SKM-1 treated with dmso at 0.1 percent for 144 hours (cell line): ENCODE results near the gene AQR.
"Not testable (repeated sequence)": the region's sequence is repeated elsewhere in the genome, so short reads cannot be mapped to it uniquely, and the experiment has no call there.

Experiments
- DNase-seq: peaks from one replicate; lab custom pipeline; 2025; ENCODE audit not compliant: unreplicated experiment; lab: John Stamatoyannopoulos, UW

Gene AQR

DNA sequence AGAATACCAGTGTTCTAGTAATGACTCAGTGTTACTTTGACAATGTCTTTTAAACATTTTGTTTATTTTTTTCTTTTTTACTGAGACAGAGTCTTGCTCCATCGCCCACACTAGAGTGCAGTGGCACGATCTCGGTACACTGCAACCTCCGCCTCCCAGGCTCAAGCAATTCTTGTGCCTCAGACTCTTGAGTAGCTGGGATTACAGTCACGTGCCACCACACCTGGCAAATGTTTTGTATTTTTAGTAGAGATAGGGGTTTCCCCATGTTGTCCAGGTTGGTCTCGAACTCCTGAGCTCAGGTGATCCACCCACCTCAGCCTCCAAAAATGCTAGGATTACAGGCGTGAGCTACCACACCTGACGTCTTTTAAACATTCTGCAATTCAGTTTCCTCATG, 15.7 kb downstream of the AQR start:
- DNase-seq = no peak

GRCh38 chr15:34952481-34952880, 17.1 kb downstream of the AQR start:
- DNase-seq = no peak

DNA sequence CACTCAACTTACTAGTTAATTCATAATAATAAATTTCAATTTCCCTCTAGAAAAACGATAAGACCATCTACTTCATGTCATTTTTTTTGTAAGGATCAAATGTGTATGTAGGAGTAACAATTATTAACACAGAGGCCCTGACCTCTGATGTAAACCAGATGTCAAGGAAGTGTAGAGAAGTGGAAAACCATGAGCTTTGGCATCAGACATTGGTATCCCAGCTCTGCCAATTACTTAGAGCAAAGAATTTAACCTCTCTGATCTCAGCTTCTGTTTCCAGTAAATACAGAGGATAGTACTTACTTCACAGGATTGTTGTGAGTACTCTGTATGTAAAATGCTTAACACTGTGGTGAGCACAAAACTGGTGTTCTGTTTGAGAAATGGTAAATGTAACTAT, 17.5 kb downstream of the AQR start:
- no peak for DNase-seq

DNA sequence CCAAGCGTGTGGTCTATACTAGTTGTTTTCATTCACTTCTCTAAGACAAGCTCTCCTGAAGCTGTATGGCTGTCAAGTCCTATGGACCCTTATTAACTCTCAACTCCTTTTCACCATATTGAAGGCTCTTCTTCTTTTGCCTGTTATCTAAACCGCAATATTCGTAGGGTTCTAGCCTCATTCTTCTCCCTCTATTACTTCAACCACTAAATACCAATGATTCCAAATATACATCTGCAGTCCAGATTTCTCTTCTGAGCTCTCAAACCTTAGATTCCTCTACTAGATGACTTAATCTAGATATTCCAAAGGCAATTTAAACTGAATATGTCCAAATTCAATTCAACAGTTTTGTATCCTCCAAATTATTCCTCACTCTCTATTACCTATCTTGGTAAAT, 24.6 kb downstream of the AQR start:
- no peak for DNase-seq

DNA sequence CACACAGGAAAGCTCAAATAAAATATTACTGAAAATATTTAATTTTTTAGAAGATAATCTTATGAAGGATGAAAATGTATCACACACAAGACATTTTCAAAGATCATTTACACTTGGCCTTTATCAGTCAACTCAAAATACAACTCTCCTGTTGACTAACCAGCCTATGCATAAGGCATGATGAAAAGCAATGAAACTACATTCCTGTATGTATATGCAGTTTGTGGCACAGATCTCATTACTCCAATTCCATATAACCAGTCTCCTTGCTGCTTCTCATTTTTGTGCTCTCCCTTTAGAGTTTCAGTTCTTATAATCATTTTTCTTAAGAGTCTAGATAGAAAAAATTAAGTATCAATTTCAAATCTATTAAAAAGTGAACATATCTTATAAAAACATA, 25.8 kb downstream of the AQR start:
- no peak for DNase-seq

DNA sequence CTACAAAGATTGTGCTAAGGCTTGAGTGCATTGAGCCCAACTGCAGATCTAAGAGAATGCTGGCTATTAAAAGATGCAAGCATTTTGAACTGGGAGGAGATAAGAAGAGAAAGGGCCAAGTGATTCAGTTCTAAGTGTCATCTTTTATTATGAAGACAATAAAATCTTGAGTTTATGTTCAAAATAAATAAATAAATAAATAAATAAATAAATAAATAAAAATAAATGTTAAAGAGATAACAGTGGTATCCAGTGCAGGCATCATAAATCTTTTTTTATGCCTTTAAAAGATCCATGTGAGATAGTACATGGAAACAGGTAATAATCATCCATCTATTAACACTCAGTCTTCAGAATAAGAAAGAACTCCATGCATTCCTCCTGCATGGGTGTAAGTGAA, 26.3 kb downstream of the AQR start:
- not testable (repeated sequence) for DNase-seq

- no peak for DNase-seq
Measured at GRCh38 chr15:34942363-34942762, 27.2 kb downstream of the AQR start.

DNA sequence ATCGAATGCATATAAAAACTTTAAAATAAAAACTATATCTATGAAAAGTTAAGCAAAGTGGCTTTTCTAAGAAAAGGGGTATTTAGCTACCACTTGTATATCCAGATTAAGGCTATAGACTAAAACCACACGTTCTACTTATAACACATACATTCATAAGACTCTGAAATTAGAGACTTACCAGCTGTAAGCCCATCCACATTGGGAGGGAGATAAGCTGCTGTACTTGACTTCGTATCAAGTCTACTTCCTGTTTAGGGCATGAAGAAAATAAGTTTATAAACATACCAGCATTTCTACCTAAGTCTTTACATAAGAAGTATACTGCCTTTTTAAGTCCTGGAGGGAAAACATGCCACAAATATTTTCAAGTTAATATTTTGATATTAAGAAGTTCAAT, 27.7 kb downstream of the AQR start:
- DNase-seq = no peak

DNA sequence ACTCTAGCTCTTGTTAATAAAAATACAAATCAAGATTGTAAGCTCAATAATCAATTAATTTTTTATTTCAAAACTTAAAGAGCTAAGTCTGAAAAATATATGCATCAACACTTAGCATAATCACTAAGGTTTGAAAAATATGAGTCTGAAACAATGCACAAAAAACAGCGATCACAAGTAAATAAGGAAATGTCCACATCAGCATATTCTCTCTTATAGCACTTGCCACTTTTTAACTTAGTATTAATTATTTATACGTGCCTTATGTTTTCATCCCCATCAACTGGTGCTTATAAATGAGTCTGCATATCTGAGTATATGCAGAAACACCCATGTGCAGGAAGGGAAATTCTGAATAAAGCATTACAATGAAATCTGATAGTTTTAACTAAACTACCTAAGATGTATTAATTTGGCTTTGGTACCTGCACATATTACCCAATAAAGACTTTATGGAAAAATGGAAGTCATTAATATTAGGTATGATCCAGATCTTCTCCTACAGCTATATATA, 28.3 kb downstream of the AQR start:
- no peak for DNase-seq

- DNase-seq = no peak
Measured at GRCh38 chr15:34933432-34933975, 36.0 kb downstream of the AQR start.

GRCh38 chr15:34928349-34928748, 41.2 kb downstream of the AQR start:
- DNase-seq = not testable (repeated sequence)

DNA sequence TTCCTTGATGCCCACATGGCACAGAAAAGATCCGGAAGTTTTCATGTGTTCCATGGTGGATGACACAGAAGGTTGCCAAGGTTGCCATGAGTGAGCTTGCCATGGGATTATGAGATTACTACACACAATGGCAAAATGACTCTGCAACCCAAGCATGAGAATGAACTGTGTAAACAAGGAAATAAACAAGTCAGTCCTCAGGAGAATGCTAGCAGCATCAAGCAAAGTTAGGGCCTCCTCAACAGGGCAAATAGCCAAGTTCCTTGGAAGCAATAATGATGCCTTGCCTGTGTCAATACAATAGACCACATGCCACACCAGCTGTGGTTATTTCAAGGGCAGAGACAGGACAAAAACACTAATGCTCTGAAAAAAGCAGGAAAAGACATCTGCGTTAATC, 41.8 kb downstream of the AQR start:
- DNase-seq = no peak

DNA sequence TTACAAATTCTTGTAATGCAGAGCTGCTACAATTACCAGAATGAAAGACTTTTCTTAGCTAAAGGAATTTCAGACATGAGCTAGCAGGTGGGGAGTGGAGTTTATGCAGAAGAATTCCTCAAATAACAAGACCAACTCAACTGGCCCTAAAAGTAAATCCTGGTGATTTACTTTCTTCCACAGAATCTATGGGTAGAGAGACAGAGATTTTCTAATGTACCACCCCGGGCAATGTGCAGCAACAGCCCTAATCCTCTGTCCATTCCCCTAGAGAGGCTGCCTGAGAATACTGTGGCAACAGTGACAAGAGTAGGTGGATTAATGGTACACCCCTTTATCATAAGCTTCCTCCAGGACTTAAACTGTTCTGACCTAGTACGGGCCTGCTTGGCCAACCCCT, 55.2 kb downstream of the AQR start:
- DNase-seq = no peak

DNA sequence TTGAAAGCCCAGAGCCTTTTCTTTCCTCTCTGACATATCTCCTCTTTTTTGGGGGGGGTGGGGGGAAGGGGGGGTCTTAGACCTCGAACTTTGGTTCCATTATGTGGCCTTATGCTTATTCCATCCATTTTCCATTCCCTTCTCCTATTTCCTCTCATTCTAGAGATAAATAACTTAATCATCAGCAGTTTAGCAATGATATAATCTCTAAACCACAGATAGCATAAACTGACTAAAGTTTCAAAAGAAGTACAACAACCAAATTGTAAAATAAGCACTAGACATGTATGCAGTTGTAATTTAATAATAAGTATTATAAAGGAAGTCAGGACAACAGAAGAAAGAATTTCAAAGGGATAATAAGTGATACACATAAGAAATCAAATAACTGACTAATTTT, 64.5 kb downstream of the AQR start:
- DNase-seq = no peak

DNA sequence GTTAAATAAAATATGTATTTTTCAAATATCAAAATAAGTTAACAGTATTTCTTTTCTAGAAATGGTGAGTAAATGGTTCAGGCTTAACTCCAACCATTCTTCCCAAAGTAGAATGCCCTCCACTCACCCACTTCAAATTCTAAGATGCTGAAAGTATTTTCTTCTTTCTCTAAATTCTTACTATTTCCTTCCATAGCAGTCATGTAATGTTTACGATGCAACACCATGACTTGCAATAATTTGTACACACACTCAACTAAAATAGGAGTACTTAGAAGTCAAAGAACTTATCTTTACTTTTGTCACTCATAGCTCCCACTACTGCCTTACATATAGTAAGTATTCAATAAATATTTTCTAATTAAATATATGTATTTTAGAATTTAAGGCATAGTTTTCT, 65.0 kb downstream of the AQR start:
- DNase-seq = no peak

DNA sequence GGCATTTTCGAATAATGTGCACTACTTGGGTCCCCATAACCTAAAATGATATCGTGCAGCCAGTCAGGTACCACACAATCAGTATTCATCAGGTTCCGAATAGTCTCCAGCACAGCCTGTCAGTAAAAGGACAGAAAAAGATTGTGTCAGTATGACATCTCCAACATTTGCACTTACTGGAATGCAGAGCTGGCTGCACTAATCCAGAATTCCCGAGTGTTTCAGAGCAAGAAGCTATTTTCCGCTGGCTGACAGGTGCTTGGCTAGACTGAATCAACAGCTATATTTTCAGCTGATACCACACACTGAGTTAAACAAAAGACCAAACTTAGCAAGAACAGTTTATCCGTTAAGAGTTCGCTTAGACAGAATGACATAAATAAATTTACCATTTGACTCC, 68.8 kb downstream of the AQR start:
- DNase-seq = no peak

GRCh38 chr15:34896183-34896582, 73.4 kb downstream of the AQR start:
- DNase-seq = no peak

GRCh38 chr15:34893967-34894366, 75.6 kb downstream of the AQR start:
- DNase-seq = no peak

GRCh38 chr15:34892963-34893591, 76.5 kb downstream of the AQR start:
- DNase-seq = no peak

DNA sequence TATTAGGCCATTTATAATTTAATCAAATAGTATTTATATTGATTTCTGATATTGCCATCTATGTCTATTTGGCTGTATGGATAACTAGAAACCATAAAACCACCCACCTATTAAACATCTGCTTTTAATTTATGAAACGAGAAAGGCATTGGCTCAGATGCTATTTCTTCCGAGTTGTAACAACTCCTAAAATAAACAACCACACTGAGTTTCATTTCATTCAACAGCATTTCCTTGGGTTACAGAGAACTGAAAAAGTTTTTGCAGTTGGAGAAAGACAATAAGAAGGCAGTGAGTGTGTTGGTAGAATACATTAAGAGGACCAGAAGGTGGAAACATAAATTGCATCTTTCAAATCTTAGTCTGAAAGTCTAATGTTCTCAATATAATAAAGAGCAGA, 79.1 kb downstream of the AQR start:
- no peak for DNase-seq

DNA sequence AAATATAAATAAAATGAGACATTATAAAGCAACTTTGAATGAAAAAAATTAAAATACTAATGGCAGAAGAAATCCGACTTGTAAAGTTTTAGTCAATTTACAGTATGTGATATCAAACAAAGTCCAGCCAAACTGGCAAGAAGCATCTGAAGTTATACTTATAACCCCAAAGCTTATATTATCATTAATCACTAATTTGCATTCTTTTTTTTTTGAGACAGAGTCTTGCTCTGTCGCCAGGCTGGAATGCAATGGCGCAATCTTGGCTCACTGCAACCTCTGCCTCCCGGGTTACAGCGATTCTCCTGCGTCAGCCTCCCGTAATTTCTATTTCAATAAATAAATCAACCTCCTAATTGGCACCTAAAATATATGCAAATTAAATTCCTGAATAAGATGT, 80.1 kb downstream of the AQR start:
- DNase-seq = no peak

DNA sequence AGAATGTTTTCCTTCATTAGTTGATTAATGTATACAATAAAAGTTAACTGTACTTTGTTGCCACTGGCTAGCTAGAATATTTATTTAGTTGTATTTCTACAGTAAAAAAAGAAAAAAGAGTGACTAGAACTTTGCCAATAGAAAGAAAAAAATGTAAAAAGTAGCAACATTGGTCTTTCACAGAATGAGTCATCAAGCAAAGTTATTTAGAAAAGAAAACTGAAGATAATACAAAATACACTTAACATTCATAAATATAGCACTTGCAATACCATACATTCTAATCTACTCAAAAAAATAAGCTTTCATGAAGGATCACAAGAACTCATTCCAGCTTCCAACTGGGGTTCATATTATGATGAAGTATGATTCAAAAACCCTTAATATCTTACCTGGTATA, 83.4 kb downstream of the AQR start:
- no peak for DNase-seq

GRCh38 chr15:34883633-34884032, 85.9 kb downstream of the AQR start:
- DNase-seq = no peak
